Endothelial cell of umbilical vein (primary cell): Measurements from ENCODE around the gene GNPDA1. TPM values are rescaled to one million over a fixed set of nuclear protein-coding genes. Genes with fewer than 3 reads are reported as not detected.
"Not testable (repeated sequence)": the region's sequence is repeated elsewhere in the genome, so short reads cannot be mapped to it uniquely, and the experiment has no call there.

Source experiments
- BruUV-seq: library from RNA; stranded (reverse); fragments of 400-500 nt; replicated peaks from 2 replicates; lab custom pipeline; 2021; lab: Mats Ljungman, UMichigan
- CTCF ChIA-PET: fragments of 300-600, 350-600 bp; sonication (Branson Sonifier 250); formaldehyde crosslinking; loops from one replicate; lab custom pipeline; 2021; ENCODE audit warnings: antibody characterized with exemption, inconsistent platforms; lab: Charles Lee
- POLR2A ChIA-PET: fragments of 300-600, 350-600 bp; sonication (Branson Sonifier 250); formaldehyde crosslinking; loops from one replicate; lab custom pipeline; 2021; ENCODE audit warnings: antibody characterized with exemption, inconsistent platforms; lab: Charles Lee
- DNase-seq: peaks from one replicate; pipeline ENCODE4 v3.0.0-alpha.2; 2011; ENCODE audit warnings: low read depth, low spot score
- FAIRE-seq: peaks from 2 replicates; lab custom pipeline; 2011; peaks lifted over from hg19 to GRCh38; lab: Jason Lieb, UNC
- H2AFZ ChIP-seq: 2 replicates; pipeline ENCODE4 v1.6.0; 2012; ENCODE audit warnings: low read depth, low read length, control low read depth, inconsistent platforms
- H3K27ac ChIP-seq: 2 replicates; pipeline ENCODE4 v1.5.1; 2011; ENCODE audit warnings: low read depth, mild to moderate bottlenecking, control low read depth, low read length, moderate library complexity; ENCODE audit not compliant: insufficient read depth
- H3K27me3 ChIP-seq, 2 experiments: 2 replicates each; pipeline versions ENCODE4 v1.6.0 to v1.6.1; 2011; ENCODE audit warnings: low read length in 2 of 2, mixed read lengths in 1 of 2; ENCODE audit not compliant: control insufficient read depth in 2 of 2, insufficient read depth in 2 of 2
- H3K36me3 ChIP-seq, 2 experiments: 2 replicates in 1 of 2; 3 replicates in 1 of 2; pipeline ENCODE4 v1.5.1; 2011; ENCODE audit warnings: low read length in 2 of 2, mild to moderate bottlenecking in 1 of 2, moderate library complexity in 1 of 2; ENCODE audit not compliant: control insufficient read depth in 2 of 2, insufficient read depth in 2 of 2; ENCODE audit errors: extremely low read depth in 1 of 2
- H3K4me1 ChIP-seq: 3 replicates; pipeline ENCODE4 v1.5.1; 2011; ENCODE audit warnings: mild to moderate bottlenecking, low read length; ENCODE audit not compliant: control insufficient read depth, insufficient read depth; ENCODE audit errors: extremely low read depth
- H3K4me2 ChIP-seq: 2 replicates; pipeline ENCODE4 v1.6.1; 2011; ENCODE audit warnings: low read length, control low read depth, mixed read lengths; ENCODE audit not compliant: insufficient read depth
- H3K4me3 ChIP-seq, 3 experiments: fragments of 200-600 bp in 1 of 3; sonication (generic), shearing (Covaris generic) in 1 of 3; replicated peaks in 1 of 3; 2 replicates each; pipeline ENCODE4 v1.5.1; 2011 to 2016; ENCODE audit warnings: control low read depth in 3 of 3, low read length in 3 of 3, mild to moderate bottlenecking in 2 of 3, inconsistent platforms in 1 of 3, low read depth in 1 of 3, moderate library complexity in 1 of 3; ENCODE audit not compliant: insufficient read depth in 1 of 3
- H3K79me2 ChIP-seq: 2 replicates; pipeline ENCODE4 v1.6.0; 2012; ENCODE audit warnings: low read length, inconsistent platforms; ENCODE audit not compliant: control insufficient read depth, insufficient read depth
- H3K9ac ChIP-seq: replicated peaks from 2 replicates; pipeline ENCODE3; 2011; ENCODE audit warnings: low read length, control low read depth; ENCODE audit not compliant: insufficient read depth; ENCODE audit errors: extremely low read depth
- H3K9me1 ChIP-seq: replicated peaks from 3 replicates; pipeline ENCODE4 v1.6.0; 2011; ENCODE audit warnings: mild to moderate bottlenecking, low read length; ENCODE audit not compliant: control insufficient read depth, insufficient read depth; ENCODE audit errors: extremely low read depth
- H3K9me3 ChIP-seq: replicated peaks from 2 replicates; pipeline ENCODE4 v1.5.1; 2012; ENCODE audit warnings: low read length, inconsistent platforms; ENCODE audit not compliant: control insufficient read depth, insufficient read depth
- H4K20me1 ChIP-seq: replicated peaks from 2 replicates; pipeline ENCODE3; 2011; ENCODE audit warnings: mild to moderate bottlenecking, low read length; ENCODE audit not compliant: control insufficient read depth, insufficient read depth; ENCODE audit errors: extremely low read depth
- CTCF ChIP-seq, 2 donors: IDR thresholded peaks; 1 replicate in 1 of 2; 2 replicates in 1 of 2; pipeline ENCODE4 v1.5.1; 2011; ENCODE audit warnings: low read length in 2 of 2, mild to moderate bottlenecking in 2 of 2, moderate library complexity in 2 of 2, control low read depth in 1 of 2, inconsistent platforms in 1 of 2, low read depth in 1 of 2; ENCODE audit not compliant: insufficient read depth in 1 of 2; ENCODE audit errors: extremely low read depth in 1 of 2
- EZH2 ChIP-seq: IDR thresholded peaks from 2 replicates; pipeline ENCODE4 v1.6.1; 2012; ENCODE audit warnings: borderline replicate concordance, low read depth, mild to moderate bottlenecking, moderate library complexity, low read length, inconsistent platforms; ENCODE audit not compliant: severe bottlenecking
- FOS ChIP-seq: IDR thresholded peaks from 2 replicates; pipeline ENCODE4 v1.6.1; 2011; ENCODE audit warnings: mild to moderate bottlenecking, low read length, moderate library complexity, borderline replicate concordance; ENCODE audit not compliant: insufficient read depth
- GATA2 ChIP-seq: IDR thresholded peaks from 2 replicates; pipeline ENCODE4 v1.7.0; 2011; ENCODE audit warnings: low read depth, mild to moderate bottlenecking, moderate library complexity, mixed read lengths, low read length; ENCODE audit not compliant: insufficient read length, insufficient read depth
- JUN ChIP-seq: IDR thresholded peaks from 2 replicates; pipeline ENCODE4 v1.6.1; 2011; ENCODE audit warnings: borderline replicate concordance, low read depth; ENCODE audit not compliant: insufficient read length, insufficient read depth
- MAX ChIP-seq: IDR thresholded peaks from 2 replicates; pipeline ENCODE4 v1.6.1; 2011; ENCODE audit not compliant: insufficient read depth, insufficient read length
- MYC ChIP-seq: IDR thresholded peaks from one replicate; pipeline ENCODE4 v1.6.1; 2011; ENCODE audit warnings: mild to moderate bottlenecking, low read depth, low read length
- POLR2A ChIP-seq: IDR thresholded peaks from 2 replicates; pipeline ENCODE4 v1.6.1; 2012; ENCODE audit warnings: low read depth, mild to moderate bottlenecking, control low read depth, low read length
- POLR2AphosphoS5 ChIP-seq: IDR thresholded peaks from 2 replicates; pipeline ENCODE4 v1.6.1; 2012; ENCODE audit warnings: low read depth, mild to moderate bottlenecking, control low read depth, low read length, moderate library complexity; ENCODE audit not compliant: insufficient read depth
- dilution Hi-C: fragments of 300-500 bp; cut with MboI; formaldehyde crosslinking; loops from one replicate; pipeline ENCODE4 v1.15.0; 2019; ENCODE audit warnings: low sequenced_read_pairs; ENCODE audit not compliant: extremely low pct_ligation_motif_present
- intact Hi-C: fragments of 100-400 bp; cut with micrococcal nuclease; formaldehyde crosslinking; loops from one replicate; pipeline ENCODE4 v1.10.0; 2022
- polyA plus RNA-seq, 4 experiments: library from polyadenylated mRNA; depleted of rRNA in 3 of 4; stranded (reverse) in 3 of 4; unstranded in 1 of 4; fragments of >200 nt; gene quantifications; 2 replicates each; pipeline versions ENCODE4 v1.2.1 to v1.2.3, GENCODE V29; 2011 to 2012; ENCODE audit warnings: missing spikeins in 1 of 4
- total RNA-seq: library from RNA; stranded (reverse); gene quantifications from 2 replicates; pipeline ENCODE4 v1.2.3, GENCODE V29; 2021

Gene GNPDA1
- total and polyA plus RNA-seq, 2 donors (not counting 3 experiments of a cell fraction or from before 2014, with no cell fraction given): 22.5 to 49.3 TPM

GRCh38 chr5:142034994-142035393 lies 22.2 kb upstream of the GNPDA1 start:
- dilution Hi-C loops: no loop called here
- CTCF ChIA-PET: interaction anchor here (1.1 to 1.3 kb wide), 3 partner anchors 10 to 23 kb away, joined by 3 to 5 read pairs (median 3); partner anchors contain the start of gene GNPDA1
- DNase-seq: no peak

GRCh38 chr5:142033632-142034567 lies 21.1 kb upstream of the GNPDA1 start:
- FAIRE-seq, H3K4me2 ChIP-seq, H4K20me1 ChIP-seq, H3K36me3 ChIP-seq, H3K4me3 ChIP-seq, dilution Hi-C loops, H3K9me3 ChIP-seq, H3K4me1 ChIP-seq, H3K27ac ChIP-seq, BruUV-seq, intact Hi-C loops, H3K79me2 ChIP-seq, H3K9me1 ChIP-seq, H2AFZ ChIP-seq, H3K9ac ChIP-seq, DNase-seq, POLR2A ChIA-PET: not testable (repeated sequence)
- CTCF ChIA-PET: interaction anchor here (1.1 to 1.3 kb wide), 2 partner anchors 19 to 22 kb away, joined by 3 to 5 read pairs; partner anchors contain the start of gene GNPDA1
- peaks cover 11 to 13% of the 10 kb centered on the region in 2 experiments for H3K27me3 ChIP-seq

More at GRCh38 chr5:142034994-142035393, 22.2 kb upstream of the GNPDA1 start:
- H3K9ac ChIP-seq: no peak overlapping the region
- H3K9me3 ChIP-seq: no peaks in the 10 kb centered on the region
- H4K20me1 ChIP-seq: no peaks in the 10 kb centered on the region
- H3K79me2 ChIP-seq: no peaks in the 10 kb centered on the region
- POLR2A ChIA-PET: no interaction called here
- no peak for TF ChIP-seq POLR2A
- no peak for TF ChIP-seq POLR2AphosphoS5
- TF ChIP-seq GATA2: no peak
- TF ChIP-seq JUN: no peak
- TF ChIP-seq EZH2: no peak
- no peak for TF ChIP-seq CTCF (IDR thresholded peaks at IDR 0.05; ENCODE audit: extremely low read depth in 1 of 2, insufficient read depth in 1 of 2, low read depth in 1 of 2, low read length in 2 of 2)
- TF ChIP-seq FOS: no peak
- TF ChIP-seq MAX: no peak
- TF ChIP-seq MYC: no peak
- no peak overlapping the region for H2AFZ ChIP-seq
- H3K27ac ChIP-seq: no peak overlapping the region
- H3K27me3 ChIP-seq: peaks cover 11 to 13% of the 10 kb centered on the region in 2 experiments
- no peaks in the 10 kb centered on the region for H3K4me1 ChIP-seq
- no peak overlapping the region for H3K4me3 ChIP-seq
- no peaks in the 10 kb centered on the region for H3K36me3 ChIP-seq
- no peak for FAIRE-seq
- BruUV-seq: no TSS peak
- H3K9me1 ChIP-seq: no peaks in the 10 kb centered on the region
- no peak overlapping the region for H3K4me2 ChIP-seq
- intact Hi-C loops: no loop called here
